CD4-positive, alpha-beta T cell treated with Interleukin-4 for 4 hours (primary cell): Measurements from ENCODE around the gene RTP3.
A peak's percentile ranks its signal among the peaks of the same experiment; 100 is the strongest.

Source experiments
- DNase-seq: peaks from one replicate; pipeline ENCODE4 v3.0.0-alpha.2; 2020

RTP3 gene

DNA sequence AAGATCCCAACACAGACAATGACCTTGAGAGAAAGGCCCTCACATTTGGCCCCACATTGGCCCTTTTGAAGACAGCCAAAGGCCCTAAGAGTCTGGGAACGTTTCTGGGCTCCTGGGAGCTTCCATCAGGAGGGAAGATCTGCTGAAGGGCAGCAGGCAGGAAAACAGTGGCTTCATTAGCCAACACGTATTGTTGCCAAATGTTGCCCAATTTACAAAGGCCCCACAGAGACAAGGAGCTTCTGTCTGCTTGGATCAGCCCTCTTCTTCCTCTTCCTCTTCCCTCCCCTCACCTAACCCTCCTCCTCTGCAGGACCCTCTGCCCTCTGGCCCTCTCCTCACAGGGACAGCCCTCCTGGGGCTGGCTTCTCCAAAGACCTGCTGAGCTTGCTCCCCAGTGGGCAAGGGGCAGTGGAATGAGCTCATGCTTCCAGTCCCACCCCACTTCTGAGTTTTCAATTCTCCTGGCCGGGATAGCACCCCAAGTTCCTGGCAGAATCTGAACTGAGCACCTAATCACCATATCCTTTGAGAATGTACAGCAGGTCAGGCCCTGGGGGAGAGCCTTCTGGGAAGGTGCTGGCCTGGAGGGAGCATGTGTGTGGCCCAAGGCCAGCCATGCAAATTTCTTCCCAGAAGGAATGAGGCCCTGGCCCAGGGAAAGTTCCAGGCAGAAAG is 28.0 kb upstream of the RTP3 start:
- DNase-seq = no peak

DNA sequence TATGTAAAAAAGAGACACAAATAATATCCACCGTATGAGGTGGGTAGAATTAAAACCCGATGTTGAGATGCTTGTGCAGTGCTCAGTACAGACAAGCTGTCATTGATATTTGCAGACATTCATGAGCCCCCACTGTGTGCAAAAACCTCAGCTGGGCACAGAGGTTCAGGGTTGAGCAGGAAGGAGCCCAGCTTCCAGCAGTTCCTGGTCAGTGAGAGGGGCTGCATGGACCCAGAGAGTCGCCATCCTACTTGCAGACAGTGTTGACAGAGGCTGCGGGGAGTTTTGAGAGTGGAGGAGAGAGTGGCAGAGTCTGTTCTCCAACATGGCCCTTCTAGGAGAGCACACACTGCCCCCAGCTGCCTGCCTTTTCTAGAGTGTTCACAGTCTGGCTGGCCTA is 26.9 kb upstream of the RTP3 start:
- no peak for DNase-seq

- no peak for DNase-seq
Observed at GRCh38 chr3:46471371-46471914, 26.3 kb upstream of the RTP3 start.

- DNase-seq = no peak
Observed at GRCh38 chr3:46472736-46473135, 25.0 kb upstream of the RTP3 start.

GRCh38 chr3:46477145-46477544 is 20.6 kb upstream of the RTP3 start:
- DNase-seq = no peak

DNA sequence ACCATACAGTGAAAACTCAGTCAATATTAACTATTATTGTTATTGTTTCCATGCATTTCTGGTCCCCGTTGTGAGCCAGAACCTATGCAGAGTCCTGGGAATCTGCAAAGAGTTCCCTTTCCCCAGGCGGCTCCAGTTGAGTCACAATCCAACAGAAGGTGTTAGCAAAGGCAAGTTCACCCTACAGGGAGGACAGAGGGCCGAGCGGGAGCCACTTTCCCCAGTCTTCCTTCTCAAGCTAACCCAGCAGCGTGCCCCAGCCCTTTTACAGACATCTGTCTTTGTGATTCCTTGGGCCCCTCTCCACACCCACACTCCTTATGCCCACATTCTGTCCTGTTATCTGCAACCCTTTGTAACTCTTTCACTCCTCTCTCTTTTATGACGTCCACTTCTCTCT is 20.0 kb upstream of the RTP3 start:
- DNase-seq = no peak

DNA sequence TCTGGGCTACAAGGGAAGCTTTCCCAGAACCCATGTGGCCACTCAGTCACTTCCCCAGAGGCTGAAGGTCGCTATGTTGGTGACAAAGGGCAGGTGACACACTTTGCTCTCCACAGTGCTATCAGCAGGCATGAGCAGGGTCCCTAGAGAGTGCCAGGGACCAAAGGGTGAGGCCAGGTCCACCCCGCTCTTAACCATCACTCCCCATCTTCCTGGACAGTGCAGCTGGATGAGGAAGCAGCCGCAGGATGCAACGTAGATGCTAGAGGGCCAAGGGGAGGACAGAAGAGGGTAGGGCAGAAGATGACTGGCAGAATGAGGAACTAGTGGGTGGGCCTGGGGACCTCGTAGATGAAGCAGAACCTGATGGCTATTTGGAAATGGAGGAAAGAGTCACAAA is 19.4 kb upstream of the RTP3 start:
- no peak for DNase-seq

GRCh38 chr3:46479021-46479420 is 18.8 kb upstream of the RTP3 start:
- DNase-seq = no peak

DNA sequence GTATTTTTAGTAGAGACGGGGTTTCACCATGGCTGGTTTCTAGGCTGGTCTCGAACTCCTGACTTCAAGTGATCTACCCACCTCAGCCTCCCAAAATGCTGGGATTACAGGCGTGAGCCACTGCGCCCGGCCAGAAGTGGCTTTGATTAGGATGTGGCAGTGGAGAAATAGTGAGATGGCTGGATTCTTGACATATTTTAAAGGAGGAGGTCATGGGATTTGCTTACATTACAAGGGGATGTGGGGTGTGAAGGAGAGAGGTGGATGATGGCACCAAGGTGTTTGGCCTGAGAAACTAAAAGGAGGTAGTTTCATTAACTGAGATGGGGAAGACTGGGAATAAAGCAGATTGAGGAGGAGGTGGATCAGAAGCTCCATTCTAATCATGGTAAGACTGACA is 18.1 kb upstream of the RTP3 start:
- no peak for DNase-seq

- no peak for DNase-seq
Observed at GRCh38 chr3:46480491-46481195, 17.1 kb upstream of the RTP3 start.

- DNase-seq = no peak
Observed at GRCh38 chr3:46481636-46482035, 16.1 kb upstream of the RTP3 start.

DNA sequence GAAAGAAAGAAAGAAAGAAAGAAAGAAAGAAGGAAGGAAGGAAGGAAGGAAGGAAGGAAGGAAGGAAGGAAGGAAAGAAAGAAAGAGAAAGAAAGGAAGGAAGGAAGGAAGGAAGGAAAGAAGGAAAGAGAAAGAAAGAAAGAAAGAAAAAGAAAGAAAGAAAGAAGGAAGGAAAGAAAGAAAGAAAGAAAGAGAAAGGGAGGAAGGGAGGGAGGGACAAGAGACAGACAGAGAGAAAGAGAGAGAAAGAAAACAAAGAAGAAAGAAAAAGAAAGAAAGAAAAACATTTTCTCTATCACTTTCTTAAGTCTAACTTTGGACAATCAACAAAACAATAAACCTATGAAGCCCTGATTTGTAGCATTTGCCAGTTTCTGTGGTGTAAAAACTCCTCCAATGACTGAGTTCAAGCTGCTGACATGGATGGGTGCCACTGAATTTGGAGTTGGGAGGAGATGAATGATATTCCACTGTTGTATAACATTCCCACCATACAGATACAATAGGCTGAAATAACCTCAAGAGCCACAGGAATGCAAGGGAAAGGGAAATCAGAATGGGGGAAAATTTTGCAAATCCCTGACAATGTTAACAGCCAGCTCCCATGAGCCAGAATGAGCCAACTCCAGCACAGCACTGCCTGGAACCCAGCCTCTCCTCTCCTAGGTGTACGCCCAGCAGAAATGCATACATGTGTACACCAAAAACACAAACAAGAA is 15.0 kb upstream of the RTP3 start:
- DNase-seq = no peak

GRCh38 chr3:46483825-46484224 is 14.0 kb upstream of the RTP3 start:
- no peak for DNase-seq

DNA sequence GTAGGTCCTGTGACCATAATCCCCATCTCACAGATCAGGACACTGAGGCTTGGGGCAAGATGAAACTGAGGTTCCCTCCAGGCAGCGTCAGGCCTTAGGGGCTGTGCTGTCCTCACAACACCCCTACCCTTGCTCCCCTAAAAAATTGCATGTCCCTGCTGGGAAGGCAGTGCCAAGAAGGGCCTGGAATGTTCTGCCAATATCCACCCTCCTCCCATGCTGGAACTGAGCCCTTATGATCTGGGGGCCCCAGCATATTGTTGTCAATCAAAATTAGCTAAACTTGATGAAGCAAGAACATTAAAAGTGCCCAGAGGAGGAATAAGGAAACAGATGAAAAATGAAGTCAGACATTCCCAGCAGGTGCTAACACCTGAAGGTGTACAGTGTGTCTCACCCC is 13.4 kb upstream of the RTP3 start:
- no peak for DNase-seq

- no peak for DNase-seq
Observed at GRCh38 chr3:46484911-46485778, 12.6 kb upstream of the RTP3 start.

GRCh38 chr3:46485779-46486175 is 12.0 kb upstream of the RTP3 start:
- DNase-seq = no peak

- peak; percentile 90 for DNase-seq
Observed at GRCh38 chr3:46488735-46489361, 8.9 kb upstream of the RTP3 start.

GRCh38 chr3:46489381-46489780 is 8.4 kb upstream of the RTP3 start:
- no peak for DNase-seq

GRCh38 chr3:46489875-46490274 is 7.9 kb upstream of the RTP3 start:
- DNase-seq = no peak

GRCh38 chr3:46490338-46491084 is 7.3 kb upstream of the RTP3 start:
- DNase-seq = no peak
